Measurements from ENCODE around the gene MYZAP. TPM values are rescaled to one million over a fixed set of nuclear protein-coding genes. Genes with fewer than 3 reads are reported as not detected.

Gene MYZAP, protein sequence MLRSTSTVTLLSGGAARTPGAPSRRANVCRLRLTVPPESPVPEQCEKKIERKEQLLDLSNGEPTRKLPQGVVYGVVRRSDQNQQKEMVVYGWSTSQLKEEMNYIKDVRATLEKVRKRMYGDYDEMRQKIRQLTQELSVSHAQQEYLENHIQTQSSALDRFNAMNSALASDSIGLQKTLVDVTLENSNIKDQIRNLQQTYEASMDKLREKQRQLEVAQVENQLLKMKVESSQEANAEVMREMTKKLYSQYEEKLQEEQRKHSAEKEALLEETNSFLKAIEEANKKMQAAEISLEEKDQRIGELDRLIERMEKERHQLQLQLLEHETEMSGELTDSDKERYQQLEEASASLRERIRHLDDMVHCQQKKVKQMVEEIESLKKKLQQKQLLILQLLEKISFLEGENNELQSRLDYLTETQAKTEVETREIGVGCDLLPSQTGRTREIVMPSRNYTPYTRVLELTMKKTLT
- polyA plus RNA-seq (2012; rRNA removed) = 0.07 TPM in 1 of 2 replicates, not detected in the other
- 0.05 and 0.13 TPM in 2 replicates for polyA plus RNA-seq (2012; cell fraction: cytosol; rRNA removed)
- polyA plus RNA-seq (2012; cell fraction: nucleus; rRNA removed) = not detected in 2 replicates

DNA sequence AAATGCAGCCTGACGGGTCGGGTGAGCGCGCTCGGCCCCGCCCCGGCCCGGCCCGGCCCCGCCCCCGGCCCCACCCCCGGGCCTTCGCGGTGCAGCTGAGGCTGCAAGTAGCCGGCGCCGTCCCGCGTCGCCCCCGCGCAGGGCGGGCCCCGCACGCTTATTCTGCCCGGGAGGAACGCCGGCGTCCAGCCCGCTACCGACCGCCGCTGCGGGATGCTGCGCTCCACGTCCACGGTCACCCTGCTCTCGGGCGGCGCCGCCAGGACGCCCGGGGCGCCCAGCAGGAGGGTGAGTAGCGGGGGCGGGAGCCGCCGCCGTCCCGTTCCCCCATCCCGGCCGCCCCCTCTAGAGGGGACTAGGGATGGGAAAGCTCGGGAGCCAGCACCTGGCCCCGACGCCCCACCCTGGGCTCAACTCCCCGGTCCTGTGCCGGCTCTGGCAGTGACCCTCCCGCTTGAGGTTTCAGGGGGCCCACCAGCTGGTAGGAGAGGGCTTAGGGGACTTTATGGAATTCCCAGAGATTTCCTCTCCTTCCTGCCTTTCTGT lies at the start of gene MYZAP:
MYZAP (plus strand) TSS at position 83 of the 546 bp plus-strand sequence; CDS start at position 214, 131 bp downstream.
- peak; percentile 89 for DNase-seq
- CTCF ChIA-PET = interaction anchor here (1.1 to 2.6 kb wide), 2 partner anchors 32 to 591 kb away, joined by 3 to 8 read pairs; no protein-coding TSS in a partner anchor
- peak within 1 kb of the TSS; percentile 37 to 52; a peak in 3 of 4 replicates for H3K4me3 ChIP-seq (ENCODE audit: low read depth in 2 of 2, low read length in 1 of 2)

More for the DNA sequence above, at the start of gene MYZAP:
- Histone ChIP-seq H3K79me2 (ENCODE audit: insufficient read depth) (no peaks in the 10 kb centered on the region), H3K27me3 (ENCODE audit: insufficient read depth) (peaks cover 17% of the 10 kb centered on the region; the same call in 1 of the 2 replicates), H3F3A (replicated peaks; ENCODE audit: insufficient read depth) (no peaks in the 10 kb centered on the region), H3K9me3 (no peaks in the 10 kb centered on the region), H3K9ac (no peak within 1 kb of the TSS), H4K20me1 (ENCODE audit: insufficient read depth) (no peaks in the 10 kb centered on the region), H3K4me1 (ENCODE audit: control insufficient read depth in 1 of 2, insufficient read depth in 2 of 2, low read depth in 1 of 2, low read length in 1 of 2) (peaks cover 0 to 14% of the 10 kb centered on the region in 2 experiments; a peak in 2 of 4 replicates), H3K36me3 (replicated peaks in 1 of 2; ENCODE audit: control insufficient read depth in 1 of 2, insufficient read depth in 2 of 2, low read length in 1 of 2) (no peaks in the 10 kb centered on the region), H3K27ac (ENCODE audit: low read depth in 2 of 2, low read length in 1 of 2) (no peak within 1 kb of the TSS), H3K9me2 (no peaks in the 10 kb centered on the region), H3K4me2 (peak within 1 kb of the TSS; percentile 71; the same call in 1 of the 2 replicates), H2AFZ (ENCODE audit: low read depth) (no peak within 1 kb of the TSS)
- 0% methylated on average over 12 of the region's 58 CpGs for WGBS (ENCODE audit: low lambda C conversion rate)
- TF ChIP-seq, protein P1, sequence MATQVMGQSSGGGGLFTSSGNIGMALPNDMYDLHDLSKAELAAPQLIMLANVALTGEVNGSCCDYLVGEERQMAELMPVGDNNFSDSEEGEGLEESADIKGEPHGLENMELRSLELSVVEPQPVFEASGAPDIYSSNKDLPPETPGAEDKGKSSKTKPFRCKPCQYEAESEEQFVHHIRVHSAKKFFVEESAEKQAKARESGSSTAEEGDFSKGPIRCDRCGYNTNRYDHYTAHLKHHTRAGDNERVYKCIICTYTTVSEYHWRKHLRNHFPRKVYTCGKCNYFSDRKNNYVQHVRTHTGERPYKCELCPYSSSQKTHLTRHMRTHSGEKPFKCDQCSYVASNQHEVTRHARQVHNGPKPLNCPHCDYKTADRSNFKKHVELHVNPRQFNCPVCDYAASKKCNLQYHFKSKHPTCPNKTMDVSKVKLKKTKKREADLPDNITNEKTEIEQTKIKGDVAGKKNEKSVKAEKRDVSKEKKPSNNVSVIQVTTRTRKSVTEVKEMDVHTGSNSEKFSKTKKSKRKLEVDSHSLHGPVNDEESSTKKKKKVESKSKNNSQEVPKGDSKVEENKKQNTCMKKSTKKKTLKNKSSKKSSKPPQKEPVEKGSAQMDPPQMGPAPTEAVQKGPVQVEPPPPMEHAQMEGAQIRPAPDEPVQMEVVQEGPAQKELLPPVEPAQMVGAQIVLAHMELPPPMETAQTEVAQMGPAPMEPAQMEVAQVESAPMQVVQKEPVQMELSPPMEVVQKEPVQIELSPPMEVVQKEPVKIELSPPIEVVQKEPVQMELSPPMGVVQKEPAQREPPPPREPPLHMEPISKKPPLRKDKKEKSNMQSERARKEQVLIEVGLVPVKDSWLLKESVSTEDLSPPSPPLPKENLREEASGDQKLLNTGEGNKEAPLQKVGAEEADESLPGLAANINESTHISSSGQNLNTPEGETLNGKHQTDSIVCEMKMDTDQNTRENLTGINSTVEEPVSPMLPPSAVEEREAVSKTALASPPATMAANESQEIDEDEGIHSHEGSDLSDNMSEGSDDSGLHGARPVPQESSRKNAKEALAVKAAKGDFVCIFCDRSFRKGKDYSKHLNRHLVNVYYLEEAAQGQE (IDR thresholded peaks at IDR 0.05; ENCODE audit: low read depth, low read length) = no peak
- TF ChIP-seq RAD21 (IDR thresholded peaks at IDR 0.05; ENCODE audit: low read length) = no peak
- TF ChIP-seq RXRA (IDR thresholded peaks at IDR 0.05; ENCODE audit: borderline replicate concordance, low read depth) = no peak
- TF ChIP-seq, protein P2, sequence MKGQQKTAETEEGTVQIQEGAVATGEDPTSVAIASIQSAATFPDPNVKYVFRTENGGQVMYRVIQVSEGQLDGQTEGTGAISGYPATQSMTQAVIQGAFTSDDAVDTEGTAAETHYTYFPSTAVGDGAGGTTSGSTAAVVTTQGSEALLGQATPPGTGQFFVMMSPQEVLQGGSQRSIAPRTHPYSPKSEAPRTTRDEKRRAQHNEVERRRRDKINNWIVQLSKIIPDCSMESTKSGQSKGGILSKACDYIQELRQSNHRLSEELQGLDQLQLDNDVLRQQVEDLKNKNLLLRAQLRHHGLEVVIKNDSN (IDR thresholded peaks at IDR 0.05; ENCODE audit: borderline replicate concordance, low read depth) = no peak
- TF ChIP-seq, protein P3, sequence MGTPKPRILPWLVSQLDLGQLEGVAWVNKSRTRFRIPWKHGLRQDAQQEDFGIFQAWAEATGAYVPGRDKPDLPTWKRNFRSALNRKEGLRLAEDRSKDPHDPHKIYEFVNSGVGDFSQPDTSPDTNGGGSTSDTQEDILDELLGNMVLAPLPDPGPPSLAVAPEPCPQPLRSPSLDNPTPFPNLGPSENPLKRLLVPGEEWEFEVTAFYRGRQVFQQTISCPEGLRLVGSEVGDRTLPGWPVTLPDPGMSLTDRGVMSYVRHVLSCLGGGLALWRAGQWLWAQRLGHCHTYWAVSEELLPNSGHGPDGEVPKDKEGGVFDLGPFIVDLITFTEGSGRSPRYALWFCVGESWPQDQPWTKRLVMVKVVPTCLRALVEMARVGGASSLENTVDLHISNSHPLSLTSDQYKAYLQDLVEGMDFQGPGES (IDR thresholded peaks at IDR 0.05; ENCODE audit: low read depth, low read length) = no peak
- no peak for TF ChIP-seq SIN3A (IDR thresholded peaks at IDR 0.05; ENCODE audit: borderline replicate concordance, low read depth, low read length)
- TF ChIP-seq MXI1 (IDR thresholded peaks at IDR 0.05; ENCODE audit: low read depth, low read length) = no peak
- no peak for TF ChIP-seq FOXJ3 (CRISPR knock-in tag; IDR thresholded peaks at IDR 0.05)
- TF ChIP-seq NFIC (IDR thresholded peaks at IDR 0.05; ENCODE audit: borderline replicate concordance) = no peak
- TF ChIP-seq TEAD4 (IDR thresholded peaks at IDR 0.05; ENCODE audit: borderline replicate concordance, insufficient read depth) = no peak
- TF ChIP-seq FOSL2 (IDR thresholded peaks at IDR 0.05; ENCODE audit: borderline replicate concordance, low read depth) = no peak
- TF ChIP-seq CHD2 (IDR thresholded peaks at IDR 0.05; ENCODE audit: low read length, partially characterized antibody) = no peak
- TF ChIP-seq ELF1 (IDR thresholded peaks at IDR 0.05) = no peak
- TF ChIP-seq, protein P4, sequence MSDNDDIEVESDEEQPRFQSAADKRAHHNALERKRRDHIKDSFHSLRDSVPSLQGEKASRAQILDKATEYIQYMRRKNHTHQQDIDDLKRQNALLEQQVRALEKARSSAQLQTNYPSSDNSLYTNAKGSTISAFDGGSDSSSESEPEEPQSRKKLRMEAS (IDR thresholded peaks at IDR 0.05; ENCODE audit: low read depth) = no peak
- TF ChIP-seq EZH2phosphoT487 (IDR thresholded peaks at IDR 0.05; ENCODE audit: borderline replicate concordance, low read depth) = no peak
- TF ChIP-seq GATA2 (CRISPR knock-in tag; IDR thresholded peaks at IDR 0.05) = no peak
- TF ChIP-seq JUND (IDR thresholded peaks at IDR 0.05) = no peak
- POLR2A ChIA-PET = no interaction called here

Measured in SK-N-SH (cell line).